Fibroblast of lung (primary cell): ENCODE results near the gene FAAP100. TPM values are rescaled to one million over a fixed set of nuclear protein-coding genes. Genes with fewer than 3 reads are reported as not detected.

Experiments
- DNase-seq, 2 donors: peaks; one replicate each; pipeline versions ENCODE4 v3.0.0 to v3.0.0-alpha.2; 2010; ENCODE audit warnings: low read depth in 2 of 2
- H2AFZ ChIP-seq: 2 replicates; pipeline ENCODE4 v1.5.1; 2012; ENCODE audit warnings: low read length, control low read depth, inconsistent platforms
- H3K27ac ChIP-seq: 2 replicates; pipeline ENCODE4 v1.5.1; 2011; ENCODE audit warnings: low read length, control low read depth; ENCODE audit not compliant: insufficient read depth
- H3K27me3 ChIP-seq: 2 replicates; pipeline ENCODE4 v1.5.1; 2011; ENCODE audit warnings: mild to moderate bottlenecking, low read length; ENCODE audit not compliant: control insufficient read depth, insufficient read depth
- H3K36me3 ChIP-seq: 2 replicates; pipeline ENCODE4 v1.5.1; 2011; ENCODE audit warnings: low read length; ENCODE audit not compliant: control insufficient read depth, insufficient read depth
- H3K4me1 ChIP-seq: 2 replicates; pipeline ENCODE4 v1.5.1; 2011; ENCODE audit warnings: low read length; ENCODE audit not compliant: control insufficient read depth, insufficient read depth; ENCODE audit errors: extremely low read depth
- H3K4me2 ChIP-seq: 2 replicates; pipeline ENCODE4 v1.5.1; 2011; ENCODE audit warnings: low read length, control low read depth; ENCODE audit not compliant: insufficient read depth; ENCODE audit errors: extremely low read depth
- H3K4me3 ChIP-seq, 4 experiments: fragments of 200-600 bp in 1 of 4; sonication (generic) in 1 of 4; replicated peaks in 1 of 4; 2 replicates each; pipeline ENCODE4 v1.5.1; 2011 to 2016; ENCODE audit warnings: low read length in 4 of 4, low read depth in 3 of 4, mild to moderate bottlenecking in 3 of 4, control low read depth in 2 of 4, inconsistent platforms in 1 of 4, mixed read lengths in 1 of 4; ENCODE audit not compliant: insufficient read depth in 1 of 4; ENCODE audit errors: control extremely low read depth in 1 of 4
- H3K79me2 ChIP-seq: 2 replicates; pipeline ENCODE4 v1.5.1; 2012; ENCODE audit warnings: mild to moderate bottlenecking, low read length, inconsistent platforms; ENCODE audit not compliant: control insufficient read depth, insufficient read depth
- H3K9ac ChIP-seq: 2 replicates; pipeline ENCODE4 v1.5.1; 2011; ENCODE audit warnings: mild to moderate bottlenecking, low read length, control low read depth; ENCODE audit not compliant: insufficient read depth
- H3K9me3 ChIP-seq: 2 replicates; pipeline ENCODE4 v1.5.1; 2012; ENCODE audit warnings: low read depth, low read length; ENCODE audit not compliant: control insufficient read depth, insufficient read depth
- H4K20me1 ChIP-seq: 2 replicates; pipeline ENCODE4 v1.5.1; 2011; ENCODE audit warnings: low read length; ENCODE audit not compliant: control insufficient read depth, insufficient read depth; ENCODE audit errors: extremely low read depth
- EZH2 ChIP-seq: IDR thresholded peaks from 2 replicates; pipeline ENCODE4 v1.5.1; 2012; ENCODE audit warnings: low read length, control low read depth, mild to moderate bottlenecking; ENCODE audit errors: missing control alignments
- polyA plus RNA-seq, 2 donors: library from polyadenylated mRNA; depleted of rRNA in 1 of 2; stranded (reverse) in 1 of 2; unstranded in 1 of 2; fragments of >200 nt; gene quantifications; 2 replicates each; pipeline ENCODE4 v1.2.1, GENCODE V29; 2011 to 2012; ENCODE audit warnings: missing spikeins in 1 of 2
- total RNA-seq: library from RNA; depleted of rRNA; stranded (reverse); fragments of >200 nt; gene quantifications from 2 replicates; pipeline ENCODE4 v1.2.1, GENCODE V29; 2014
- TF ChIP-seq, protein P1 (sequence below), 2 donors: IDR thresholded peaks in 1 of 2; conservative IDR thresholded peaks in 1 of 2; 1 replicate in 1 of 2; 2 replicates in 1 of 2; pipeline ENCODE4 v1.5.1; 2011 to 2012; ENCODE audit warnings: low read length in 2 of 2, control low read depth in 1 of 2, inconsistent platforms in 1 of 2, low read depth in 1 of 2, mild to moderate bottlenecking in 1 of 2

Gene FAAP100
- total and polyA plus RNA-seq, 2 donors (not counting 1 experiment from before 2014, with no cell fraction given): 6.7 to 10.4 TPM

DNA sequence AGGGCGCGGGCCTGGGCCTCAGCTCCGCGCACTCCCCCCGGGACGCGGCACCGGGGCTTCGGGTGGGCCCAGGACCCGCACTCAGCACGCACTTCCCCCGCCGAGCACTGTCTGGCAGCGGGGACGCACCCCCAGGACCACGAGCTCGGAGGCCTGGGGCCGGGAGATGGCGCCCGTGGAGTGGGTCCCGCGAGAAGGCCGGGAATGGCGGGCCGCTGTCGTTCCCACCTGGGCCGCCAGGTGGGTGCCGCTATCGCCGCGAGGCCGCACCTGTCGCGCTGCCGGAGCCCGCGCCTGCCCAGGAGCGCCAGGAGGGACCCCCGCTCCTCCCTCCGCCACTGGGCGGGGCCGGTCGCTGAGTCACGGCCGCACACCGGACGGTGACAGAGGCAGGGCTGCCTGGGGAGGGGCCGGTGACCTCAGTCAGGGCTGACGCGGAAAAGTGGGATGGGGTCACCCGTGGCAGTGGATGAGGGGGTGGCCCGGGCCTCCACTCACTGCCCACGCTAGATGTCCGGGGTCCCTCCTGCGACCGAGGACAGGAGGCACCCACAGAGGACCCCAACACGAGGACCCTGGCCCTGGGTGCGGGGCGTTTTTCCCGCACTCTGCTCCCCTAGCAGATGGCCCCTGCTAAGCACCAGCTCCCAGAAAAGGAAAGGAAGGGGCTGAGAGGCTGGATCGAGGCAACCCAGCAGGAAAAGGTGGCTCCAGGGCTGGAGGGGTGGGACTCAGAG is 32.7 kb downstream of the FAAP100 start:
- TF ChIP-seq, protein P1, sequence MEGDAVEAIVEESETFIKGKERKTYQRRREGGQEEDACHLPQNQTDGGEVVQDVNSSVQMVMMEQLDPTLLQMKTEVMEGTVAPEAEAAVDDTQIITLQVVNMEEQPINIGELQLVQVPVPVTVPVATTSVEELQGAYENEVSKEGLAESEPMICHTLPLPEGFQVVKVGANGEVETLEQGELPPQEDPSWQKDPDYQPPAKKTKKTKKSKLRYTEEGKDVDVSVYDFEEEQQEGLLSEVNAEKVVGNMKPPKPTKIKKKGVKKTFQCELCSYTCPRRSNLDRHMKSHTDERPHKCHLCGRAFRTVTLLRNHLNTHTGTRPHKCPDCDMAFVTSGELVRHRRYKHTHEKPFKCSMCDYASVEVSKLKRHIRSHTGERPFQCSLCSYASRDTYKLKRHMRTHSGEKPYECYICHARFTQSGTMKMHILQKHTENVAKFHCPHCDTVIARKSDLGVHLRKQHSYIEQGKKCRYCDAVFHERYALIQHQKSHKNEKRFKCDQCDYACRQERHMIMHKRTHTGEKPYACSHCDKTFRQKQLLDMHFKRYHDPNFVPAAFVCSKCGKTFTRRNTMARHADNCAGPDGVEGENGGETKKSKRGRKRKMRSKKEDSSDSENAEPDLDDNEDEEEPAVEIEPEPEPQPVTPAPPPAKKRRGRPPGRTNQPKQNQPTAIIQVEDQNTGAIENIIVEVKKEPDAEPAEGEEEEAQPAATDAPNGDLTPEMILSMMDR (conservative IDR thresholded peaks at IDR 0.05 in 1 of 2, IDR thresholded peaks at IDR 0.05 in 1 of 2; ENCODE audit: low read depth in 1 of 2, low read length in 2 of 2): peak in 1 of 2 donors; percentile 4
- no peak for TF ChIP-seq EZH2
- H3K4me3 ChIP-seq: peak overlapping the region in 3 of 4 experiments; percentile 25 to 53 (median 41)
- peaks cover 4% of the 10 kb centered on the region for H3K27me3 ChIP-seq
- no peak overlapping the region for H2AFZ ChIP-seq
- H3K4me2 ChIP-seq: peak overlapping the region; percentile 90
- H3K9me3 ChIP-seq: no peaks in the 10 kb centered on the region
- H3K79me2 ChIP-seq: peaks cover 31% of the 10 kb centered on the region
- no peak for DNase-seq
- no peaks in the 10 kb centered on the region for H4K20me1 ChIP-seq
- H3K27ac ChIP-seq: no peak overlapping the region
- H3K36me3 ChIP-seq: no peaks in the 10 kb centered on the region
- H3K4me1 ChIP-seq: peaks cover 20% of the 10 kb centered on the region
- H3K9ac ChIP-seq: peak overlapping the region; percentile 30

GRCh38 chr17:81518785-81519283 is 33.3 kb downstream of the FAAP100 start:
- TF ChIP-seq, protein P1 (conservative IDR thresholded peaks at IDR 0.05 in 1 of 2, IDR thresholded peaks at IDR 0.05 in 1 of 2; ENCODE audit: low read depth in 1 of 2, low read length in 2 of 2): no peak
- no peak for TF ChIP-seq EZH2
- Histone ChIP-seq H3K27ac (no peak overlapping the region), H3K4me2 (peak overlapping the region; percentile 90), H3K9me3 (no peaks in the 10 kb centered on the region), H4K20me1 (no peaks in the 10 kb centered on the region), H2AFZ (no peak overlapping the region), H3K36me3 (no peaks in the 10 kb centered on the region), H3K9ac (peak overlapping the region; percentile 30), H3K79me2 (peaks cover 31% of the 10 kb centered on the region), H3K4me1 (peaks cover 20% of the 10 kb centered on the region), H3K4me3 (peak overlapping the region in 3 of 4 experiments; percentile 25 to 53 (median 41)), H3K27me3 (no peaks in the 10 kb centered on the region)
- no peak for DNase-seq

GRCh38 chr17:81518113-81518784 is 33.9 kb downstream of the FAAP100 start:
- Histone ChIP-seq H3K9me3 (no peaks in the 10 kb centered on the region), H3K79me2 (peaks cover 31% of the 10 kb centered on the region), H3K27me3 (no peaks in the 10 kb centered on the region), H3K4me3 (peak overlapping the region in 2 of 4 experiments; percentile 41 to 53), H2AFZ (no peak overlapping the region), H3K4me2 (peak overlapping the region; percentile 90), H3K9ac (peak overlapping the region; percentile 2), H3K4me1 (peaks cover 18% of the 10 kb centered on the region), H4K20me1 (no peaks in the 10 kb centered on the region), H3K36me3 (no peaks in the 10 kb centered on the region), H3K27ac (no peak overlapping the region)
- TF ChIP-seq, protein P1 (conservative IDR thresholded peaks at IDR 0.05 in 1 of 2, IDR thresholded peaks at IDR 0.05 in 1 of 2; ENCODE audit: low read depth in 1 of 2, low read length in 2 of 2): no peak
- no peak for TF ChIP-seq EZH2
- peak in 1 of 2 donors; percentile 31 for DNase-seq
